CD14-positive monocyte (primary cell): ENCODE results near the gene GRIP1. TPM values are rescaled to one million over a fixed set of nuclear protein-coding genes. Genes with fewer than 3 reads are reported as not detected.

ENCODE experiments used
- DNase-seq, 3 donors: peaks; one replicate each; pipeline ENCODE4 v3.0.0-alpha.2; 2011 to 2022
- H2AFZ ChIP-seq: 2 replicates; pipeline ENCODE4 v1.6.0; 2012; ENCODE audit warnings: mild to moderate bottlenecking, low read depth, low read length, inconsistent platforms; ENCODE audit not compliant: insufficient read depth, poor library complexity, severe bottlenecking
- H3K27ac ChIP-seq, 2 donors: 1 replicate in 1 of 2; 2 replicates in 1 of 2; pipeline ENCODE4 v1.5.1; 2012 to 2013; ENCODE audit warnings: low read length in 2 of 2, control low read depth in 1 of 2, inconsistent platforms in 1 of 2, low read depth in 1 of 2, mild to moderate bottlenecking in 1 of 2
- H3K27me3 ChIP-seq, 2 donors: one replicate each; pipeline versions ENCODE4 v1.6.0 to v1.6.1; 2011 to 2013; ENCODE audit warnings: low read length in 2 of 2; ENCODE audit not compliant: control insufficient read depth in 2 of 2, insufficient read depth in 2 of 2
- H3K36me3 ChIP-seq, 2 donors: replicated peaks in 1 of 2; 1 replicate in 1 of 2; 2 replicates in 1 of 2; pipeline versions ENCODE4 v1.5.1 to v1.6.1; 2012 to 2013; ENCODE audit warnings: low read length in 2 of 2, control low read depth in 1 of 2, inconsistent platforms in 1 of 2, mild to moderate bottlenecking in 1 of 2; ENCODE audit not compliant: insufficient read depth in 2 of 2, control insufficient read depth in 1 of 2
- H3K4me1 ChIP-seq, 2 donors: 1 replicate in 1 of 2; 2 replicates in 1 of 2; pipeline versions ENCODE4 v1.5.1 to v1.6.1; 2012 to 2013; ENCODE audit warnings: low read length in 2 of 2, control low read depth in 1 of 2, inconsistent platforms in 1 of 2, mild to moderate bottlenecking in 1 of 2, moderate library complexity in 1 of 2; ENCODE audit not compliant: insufficient read depth in 2 of 2, control insufficient read depth in 1 of 2
- H3K4me2 ChIP-seq: replicated peaks from 2 replicates; pipeline ENCODE3; 2012; ENCODE audit warnings: low read length, moderate library complexity, mild to moderate bottlenecking; ENCODE audit not compliant: poor library complexity, severe bottlenecking; ENCODE audit errors: extremely low read depth
- H3K4me3 ChIP-seq, 3 experiments: fragments of 200-600 bp in 1 of 3; sonication (generic) in 1 of 3; replicated peaks in 1 of 3; 1 replicate in 2 of 3; 2 replicates in 1 of 3; pipeline ENCODE4 v1.5.1; 2011 to 2013; ENCODE audit warnings: low read length in 3 of 3, mild to moderate bottlenecking in 3 of 3, control low read depth in 2 of 3, low read depth in 2 of 3, inconsistent platforms in 1 of 3, moderate library complexity in 1 of 3
- H3K79me2 ChIP-seq: 2 replicates; pipeline ENCODE4 v1.6.0; 2012; ENCODE audit warnings: mild to moderate bottlenecking, control low read depth, inconsistent platforms, low read length, moderate library complexity; ENCODE audit not compliant: insufficient read depth
- H3K9ac ChIP-seq: 2 replicates; pipeline ENCODE4 v1.6.0; 2017; ENCODE audit warnings: low read length, mild to moderate bottlenecking; ENCODE audit not compliant: insufficient read depth, poor library complexity, severe bottlenecking
- H3K9me3 ChIP-seq, 2 donors: replicated peaks in 1 of 2; 1 replicate in 1 of 2; 2 replicates in 1 of 2; pipeline versions ENCODE4 v1.5.1 to v1.6.1; 2012 to 2013; ENCODE audit warnings: low read length in 2 of 2, control low read depth in 1 of 2; ENCODE audit not compliant: control insufficient read depth in 1 of 2, insufficient read depth in 1 of 2
- H4K20me1 ChIP-seq: 2 replicates; pipeline ENCODE4 v1.6.0; 2012; ENCODE audit warnings: mild to moderate bottlenecking, low read length, control low read depth, moderate library complexity; ENCODE audit not compliant: insufficient read depth
- H3K27ac Mint-ChIP-seq, 7 donors: one replicate each; pipeline ENCODE4 v1.8.0; 2020; ENCODE audit warnings: mild to moderate bottlenecking in 7 of 7, mixed read lengths in 7 of 7, moderate library complexity in 6 of 7, inconsistent platforms in 2 of 7
- H3K27me3 Mint-ChIP-seq, 3 donors: one replicate each; pipeline ENCODE4 v1.8.0; 2021 to 2022; ENCODE audit warnings: low read depth in 3 of 3, mild to moderate bottlenecking in 3 of 3, mixed read lengths in 3 of 3, moderate library complexity in 3 of 3, inconsistent platforms in 1 of 3
- H3K36me3 Mint-ChIP-seq, 2 donors: one replicate each; pipeline ENCODE4 v1.8.0; 2020; ENCODE audit warnings: mixed read lengths in 2 of 2, inconsistent platforms in 1 of 2, mild to moderate bottlenecking in 1 of 2
- H3K4me1 Mint-ChIP-seq: one replicate; pipeline ENCODE4 v1.8.0; 2020; ENCODE audit warnings: mild to moderate bottlenecking, mixed read lengths
- H3K4me3 Mint-ChIP-seq, 2 donors: one replicate each; pipeline ENCODE4 v1.8.0; 2020; ENCODE audit warnings: mild to moderate bottlenecking in 2 of 2, mixed read lengths in 2 of 2, moderate library complexity in 1 of 2
- H3K9me3 Mint-ChIP-seq, 7 donors: one replicate each; pipeline ENCODE4 v1.8.0; 2020 to 2022; ENCODE audit warnings: mixed read lengths in 7 of 7, mild to moderate bottlenecking in 6 of 7, moderate library complexity in 6 of 7, inconsistent platforms in 2 of 7
- WGBS: methylation state at CpG from one replicate; pipeline ENCODE4 v1.1.5; 2013; ENCODE audit warnings: missing lambda C conversion rate; ENCODE audit not compliant: insufficient coverage; 5-methylcytosine and 5-hydroxymethylcytosine counted together
- intact Hi-C, 2 donors: fragments of 100-400 bp; cut with micrococcal nuclease; formaldehyde crosslinking; loops; one replicate each; pipeline versions ENCODE4 v1.15.0 to v1.15.1; 2023
- polyA plus RNA-seq, 3 donors: library from polyadenylated mRNA; depleted of rRNA in 1 of 3; unstranded in 2 of 3; stranded (reverse) in 1 of 3; fragments of 300-500 nt in 2 of 3; fragments of >200 nt in 1 of 3; fragmentation: Illumina TruSeq in 2 of 3; gene quantifications; 1 replicate in 2 of 3; 2 replicates in 1 of 3; pipeline ENCODE4 v1.2.3, GENCODE V29; 2012 to 2021
- TF ChIP-seq, protein P1 (sequence below): fragments of 200-600 bp; IDR thresholded peaks from one replicate; pipeline ENCODE4 v1.8.0; 2022; ENCODE audit warnings: antibody characterized with exemption, mild to moderate bottlenecking

The GRIP1 gene
- polyA plus RNA-seq, 3 donors: 0.21 TPM; not detected in 2

DNA sequence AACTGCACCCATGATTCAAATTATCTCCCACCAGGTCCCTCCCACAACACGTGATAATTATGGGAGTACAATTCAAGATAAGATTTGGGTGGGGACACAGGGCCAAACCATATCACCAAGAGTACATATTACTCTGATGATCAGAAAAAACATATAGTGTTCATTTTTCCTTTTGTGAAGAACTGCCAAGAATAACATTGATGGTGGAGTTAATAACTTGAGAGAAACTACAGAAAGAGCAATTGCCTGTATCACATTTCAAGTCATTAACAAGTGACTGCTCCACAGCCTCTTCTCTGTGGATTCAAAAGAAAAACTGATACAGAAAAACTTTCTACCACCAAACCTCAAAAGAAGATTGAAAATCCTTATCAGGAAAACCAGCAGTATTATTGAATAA, 34.7 kb downstream of the GRIP1 start:
- no peak overlapping the region for H2AFZ ChIP-seq
- H4K20me1 ChIP-seq: no peaks in the 10 kb centered on the region
- H3K4me3 ChIP-seq: no peak overlapping the region
- Mint-ChIP-seq H3K9me3 (peaks cover 0 to 6% (median 2%) of the 10 kb centered on the region in 7 donors), H3K27me3 (peaks cover 0 to 4% (median 0%) of the 10 kb centered on the region in 3 donors), H3K36me3 (no peaks in the 10 kb centered on the region), H3K27ac (no peak overlapping the region), H3K4me3 (no peak overlapping the region), H3K4me1 (no peaks in the 10 kb centered on the region)
- DNase-seq: no peak
- H3K4me2 ChIP-seq: no peak overlapping the region
- no peaks in the 10 kb centered on the region for H3K4me1 ChIP-seq
- TF ChIP-seq, protein P1, sequence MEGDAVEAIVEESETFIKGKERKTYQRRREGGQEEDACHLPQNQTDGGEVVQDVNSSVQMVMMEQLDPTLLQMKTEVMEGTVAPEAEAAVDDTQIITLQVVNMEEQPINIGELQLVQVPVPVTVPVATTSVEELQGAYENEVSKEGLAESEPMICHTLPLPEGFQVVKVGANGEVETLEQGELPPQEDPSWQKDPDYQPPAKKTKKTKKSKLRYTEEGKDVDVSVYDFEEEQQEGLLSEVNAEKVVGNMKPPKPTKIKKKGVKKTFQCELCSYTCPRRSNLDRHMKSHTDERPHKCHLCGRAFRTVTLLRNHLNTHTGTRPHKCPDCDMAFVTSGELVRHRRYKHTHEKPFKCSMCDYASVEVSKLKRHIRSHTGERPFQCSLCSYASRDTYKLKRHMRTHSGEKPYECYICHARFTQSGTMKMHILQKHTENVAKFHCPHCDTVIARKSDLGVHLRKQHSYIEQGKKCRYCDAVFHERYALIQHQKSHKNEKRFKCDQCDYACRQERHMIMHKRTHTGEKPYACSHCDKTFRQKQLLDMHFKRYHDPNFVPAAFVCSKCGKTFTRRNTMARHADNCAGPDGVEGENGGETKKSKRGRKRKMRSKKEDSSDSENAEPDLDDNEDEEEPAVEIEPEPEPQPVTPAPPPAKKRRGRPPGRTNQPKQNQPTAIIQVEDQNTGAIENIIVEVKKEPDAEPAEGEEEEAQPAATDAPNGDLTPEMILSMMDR: no peak
- intact Hi-C loops: no loop called here
- no CpG with 5 or more reads among the region's 1 CpG for WGBS
- H3K27ac ChIP-seq: no peak overlapping the region
- H3K9me3 ChIP-seq: no peaks in the 10 kb centered on the region
- no peaks in the 10 kb centered on the region for H3K79me2 ChIP-seq
- H3K27me3 ChIP-seq: no peaks in the 10 kb centered on the region
- no peaks in the 10 kb centered on the region for H3K36me3 ChIP-seq
- no peak overlapping the region for H3K9ac ChIP-seq

DNA sequence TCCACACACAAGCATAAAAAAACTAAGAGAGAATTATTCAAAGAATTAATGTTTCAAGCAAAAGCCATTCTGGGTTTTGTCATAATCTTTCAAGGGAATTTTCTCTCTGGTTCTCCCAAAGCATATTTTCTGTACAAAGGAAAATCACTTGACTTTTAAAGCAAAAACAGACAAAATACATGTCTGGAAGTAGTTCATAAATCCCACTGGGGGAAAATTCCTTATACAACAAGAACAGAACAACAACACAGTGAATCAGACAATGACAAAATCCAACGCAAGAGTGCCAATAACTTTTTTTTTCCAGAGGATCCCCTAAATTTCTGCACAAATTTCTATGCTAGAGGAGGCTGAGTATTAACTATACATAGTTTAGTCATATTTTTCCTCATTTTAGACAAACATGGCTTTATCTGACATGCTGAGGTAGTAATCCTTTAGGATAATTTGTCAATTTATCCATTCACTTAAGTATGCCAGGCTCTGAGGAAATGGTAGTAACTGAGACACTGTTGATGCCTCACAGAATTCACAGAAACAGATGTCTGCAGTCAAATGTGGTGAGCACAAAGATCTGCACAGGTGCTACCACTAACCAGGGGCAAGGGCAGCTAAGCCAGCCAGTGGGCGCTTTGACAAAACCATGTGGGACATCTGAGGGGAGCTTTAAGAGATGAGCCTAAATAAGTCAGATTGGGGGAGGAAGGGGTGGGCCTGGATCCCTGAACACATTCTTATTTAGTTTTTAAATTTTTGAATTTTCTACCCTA, 38.0 kb downstream of the GRIP1 start:
- no peak overlapping the region for H3K27ac Mint-ChIP-seq
- TF ChIP-seq, protein P1: no peak

More for the DNA sequence above, 38.0 kb downstream of the GRIP1 start:
- Histone ChIP-seq H3K27me3 (no peaks in the 10 kb centered on the region), H4K20me1 (no peaks in the 10 kb centered on the region), H3K4me1 (no peaks in the 10 kb centered on the region), H3K4me3 (no peak overlapping the region), H3K4me2 (no peak overlapping the region), H3K79me2 (no peaks in the 10 kb centered on the region), H2AFZ (no peak overlapping the region), H3K9ac (no peak overlapping the region), H3K9me3 (no peaks in the 10 kb centered on the region), H3K27ac (no peak overlapping the region), H3K36me3 (no peaks in the 10 kb centered on the region)
- no peaks in the 10 kb centered on the region for H3K36me3 Mint-ChIP-seq
- no peak for DNase-seq
- no peak overlapping the region for H3K4me3 Mint-ChIP-seq
- H3K27me3 Mint-ChIP-seq: peaks cover 0 to 4% (median 1%) of the 10 kb centered on the region in 3 donors
- H3K9me3 Mint-ChIP-seq: peaks cover 0 to 3% (median 0%) of the 10 kb centered on the region in 7 donors
- H3K4me1 Mint-ChIP-seq: no peaks in the 10 kb centered on the region
- intact Hi-C loops: no loop called here
- WGBS: 100% methylated on average over 1 of the region's 2 CpGs
